Testis (tissue), 3 donors: Measurements from ENCODE around the gene GPR39. TPM values are rescaled to one million over a fixed set of nuclear protein-coding genes. Genes with fewer than 3 reads are reported as not detected.
"Not testable (repeated sequence)": the region's sequence is repeated elsewhere in the genome, so short reads cannot be mapped to it uniquely, and the experiment has no call there.

ENCODE experiments used
- DNase-seq: peaks from one replicate; pipeline ENCODE4 v3.0.0-alpha.2; 2019
- H3K27ac ChIP-seq, 2 donors: fragments of 200-600 bp; sonication (generic); one replicate each; pipeline ENCODE4 v1.5.1; 2019
- H3K27me3 ChIP-seq: fragments of 200-600 bp; sonication (generic); one replicate; pipeline ENCODE4 v1.5.1; 2019
- H3K36me3 ChIP-seq: fragments of 200-600 bp; sonication (generic); one replicate; pipeline ENCODE4 v1.5.1; 2017; ENCODE audit warnings: low read depth; ENCODE audit errors: missing control alignments
- H3K4me1 ChIP-seq: fragments of 200-600 bp; sonication (generic); one replicate; pipeline ENCODE4 v1.5.1; 2019
- H3K4me3 ChIP-seq, 2 donors: fragments of 200-600 bp; sonication (generic); one replicate each; pipeline ENCODE4 v1.5.1; 2017 to 2019
- H3K9me3 ChIP-seq: fragments of 200-600 bp; sonication (generic); one replicate; pipeline ENCODE4 v1.5.1; 2017
- POLR2A ChIP-seq: fragments of 450-650 bp; IDR thresholded peaks from one replicate; pipeline ENCODE4 v1.6.1; 2017; ENCODE audit warnings: antibody characterized with exemption, mild to moderate bottlenecking, moderate library complexity
- WGBS, 2 donors: methylation state at CpG; one replicate each; pipeline ENCODE4 v1.1.5; 2018; 5-methylcytosine and 5-hydroxymethylcytosine counted together
- intact Hi-C: fragments of 100-400 bp; cut with DNase I; formaldehyde crosslinking; loops from one replicate; pipeline ENCODE4 v1.15.1; 2023; ENCODE audit warnings: low total_unique reads
- polyA plus RNA-seq: library from polyadenylated mRNA; stranded (reverse); fragments of 350-450 nt; fragmentation: Illumina TruSeq; extraction: RNeasy Lipid Tissue Mini Kit (QIAGEN cat#74804); gene quantifications from one replicate; pipeline ENCODE4 v1.2.3, GENCODE V29; 2014; ENCODE audit warnings: low read depth, low replicate concordance; ENCODE audit not compliant: insufficient read depth
- total RNA-seq, 2 donors: library from RNA; depleted of rRNA; stranded (reverse); fragments of >200 nt; gene quantifications; one replicate each; pipeline ENCODE4 v1.2.3, GENCODE V29; 2016
- TF ChIP-seq, protein P1 (sequence below), 3 experiments: fragments of 450-650 bp in 2 of 3; fragments of 200-600 bp in 1 of 3; sonication (generic) in 1 of 3; IDR thresholded peaks; one replicate each; pipeline ENCODE4 v1.5.1; 2016 to 2019; ENCODE audit warnings: antibody characterized with exemption in 3 of 3, mild to moderate bottlenecking in 2 of 3, moderate library complexity in 1 of 3

GPR39 gene
- total and polyA plus RNA-seq, 3 donors from 2014 or later, result 2.7 to 19.5 (median 4.0) TPM

DNA sequence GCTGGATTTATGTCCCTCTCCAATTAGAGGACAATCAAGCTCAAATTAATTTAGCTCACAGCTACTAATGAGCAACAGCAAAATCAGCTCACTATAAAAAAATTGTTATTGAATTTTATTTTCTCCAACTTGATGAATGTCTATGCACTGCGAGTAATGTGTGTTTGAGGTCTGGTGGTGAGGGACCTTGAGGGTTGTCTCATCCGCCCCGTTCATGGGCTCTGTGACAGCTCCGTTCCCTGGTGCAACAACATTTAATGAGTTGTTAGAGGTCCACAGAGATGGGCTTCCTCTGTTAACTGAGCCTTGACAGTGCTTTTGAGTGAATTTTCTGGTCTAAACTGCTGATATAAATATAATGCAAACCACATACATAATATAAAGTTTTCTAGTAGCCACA, 101.7 kb downstream of the GPR39 start:
- no peak for DNase-seq
- no peak overlapping the region for H3K27ac ChIP-seq
- H3K4me1 ChIP-seq, result no peaks in the 10 kb centered on the region
- H3K36me3 ChIP-seq, result no peaks in the 10 kb centered on the region
- WGBS, 2 donors, result 89 to 90% methylated on average over 4 of the region's 4 CpGs
- no peaks in the 10 kb centered on the region for H3K9me3 ChIP-seq
- no peaks in the 10 kb centered on the region for H3K27me3 ChIP-seq
- no peak for TF ChIP-seq POLR2A
- TF ChIP-seq, protein P1, sequence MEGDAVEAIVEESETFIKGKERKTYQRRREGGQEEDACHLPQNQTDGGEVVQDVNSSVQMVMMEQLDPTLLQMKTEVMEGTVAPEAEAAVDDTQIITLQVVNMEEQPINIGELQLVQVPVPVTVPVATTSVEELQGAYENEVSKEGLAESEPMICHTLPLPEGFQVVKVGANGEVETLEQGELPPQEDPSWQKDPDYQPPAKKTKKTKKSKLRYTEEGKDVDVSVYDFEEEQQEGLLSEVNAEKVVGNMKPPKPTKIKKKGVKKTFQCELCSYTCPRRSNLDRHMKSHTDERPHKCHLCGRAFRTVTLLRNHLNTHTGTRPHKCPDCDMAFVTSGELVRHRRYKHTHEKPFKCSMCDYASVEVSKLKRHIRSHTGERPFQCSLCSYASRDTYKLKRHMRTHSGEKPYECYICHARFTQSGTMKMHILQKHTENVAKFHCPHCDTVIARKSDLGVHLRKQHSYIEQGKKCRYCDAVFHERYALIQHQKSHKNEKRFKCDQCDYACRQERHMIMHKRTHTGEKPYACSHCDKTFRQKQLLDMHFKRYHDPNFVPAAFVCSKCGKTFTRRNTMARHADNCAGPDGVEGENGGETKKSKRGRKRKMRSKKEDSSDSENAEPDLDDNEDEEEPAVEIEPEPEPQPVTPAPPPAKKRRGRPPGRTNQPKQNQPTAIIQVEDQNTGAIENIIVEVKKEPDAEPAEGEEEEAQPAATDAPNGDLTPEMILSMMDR (IDR thresholded peaks at IDR 0.05), result no peak
- H3K4me3 ChIP-seq, result no peak overlapping the region
- intact Hi-C loops, result no loop called here

DNA sequence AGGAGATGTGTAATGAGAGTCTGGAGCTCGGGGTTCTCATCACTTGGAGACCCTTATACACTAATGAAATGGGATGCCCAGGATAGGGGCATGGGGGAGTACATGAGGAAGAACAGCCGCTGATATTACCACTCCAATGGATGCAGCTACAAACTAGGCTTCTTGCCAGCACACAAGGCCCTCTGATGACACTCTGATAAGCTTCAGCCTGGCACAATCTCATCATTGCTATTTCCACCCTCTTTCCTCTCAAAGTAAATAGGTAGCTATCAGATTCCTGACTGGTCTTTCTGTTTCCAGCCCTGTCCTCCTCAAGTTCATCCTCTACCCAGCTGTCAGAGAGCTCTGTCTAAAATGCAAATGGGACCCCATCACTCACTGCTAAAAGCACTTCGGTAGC, 103.0 kb downstream of the GPR39 start:
- Histone ChIP-seq H3K4me1 (no peaks in the 10 kb centered on the region), H3K36me3 (no peaks in the 10 kb centered on the region), H3K9me3 (no peaks in the 10 kb centered on the region), H3K27me3 (no peaks in the 10 kb centered on the region), H3K4me3 (no peak overlapping the region), H3K27ac (no peak overlapping the region)
- TF ChIP-seq POLR2A, result no peak
- TF ChIP-seq, protein P1 (IDR thresholded peaks at IDR 0.05), result no peak
- no peak for DNase-seq
- 61 to 79% methylated on average over 3 of the region's 3 CpGs for WGBS, 2 donors
- intact Hi-C loops, result no loop called here

DNA sequence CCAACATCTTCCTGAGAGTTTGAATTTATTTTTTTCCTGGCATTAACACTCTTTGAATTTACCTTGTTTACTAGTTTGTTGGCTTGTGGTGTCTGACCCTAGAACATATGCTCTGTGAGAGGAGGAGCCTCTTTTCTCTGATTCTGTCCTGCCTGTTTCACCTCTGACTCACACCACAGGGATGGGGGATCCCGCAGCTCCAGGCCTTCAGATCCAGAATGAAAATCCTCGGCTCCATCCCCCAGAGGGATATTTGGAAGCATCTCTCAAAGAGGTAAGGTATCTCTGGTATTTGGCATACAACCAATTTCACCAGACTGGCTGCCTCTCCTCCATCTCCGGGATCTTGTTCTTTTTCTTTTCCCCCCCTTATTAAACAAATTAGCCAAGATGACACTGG, 104.7 kb downstream of the GPR39 start:
- Histone ChIP-seq H3K9me3 (no peaks in the 10 kb centered on the region), H3K4me3 (no peak overlapping the region), H3K27me3 (no peaks in the 10 kb centered on the region), H3K27ac (no peak overlapping the region), H3K36me3 (no peaks in the 10 kb centered on the region), H3K4me1 (no peaks in the 10 kb centered on the region)
- WGBS, 2 donors, result 36 to 42% methylated on average over 3 of the region's 3 CpGs
- no peak for TF ChIP-seq POLR2A
- TF ChIP-seq, protein P1 (IDR thresholded peaks at IDR 0.05), result no peak
- intact Hi-C loops, result no loop called here
- DNase-seq, result no peak

DNA sequence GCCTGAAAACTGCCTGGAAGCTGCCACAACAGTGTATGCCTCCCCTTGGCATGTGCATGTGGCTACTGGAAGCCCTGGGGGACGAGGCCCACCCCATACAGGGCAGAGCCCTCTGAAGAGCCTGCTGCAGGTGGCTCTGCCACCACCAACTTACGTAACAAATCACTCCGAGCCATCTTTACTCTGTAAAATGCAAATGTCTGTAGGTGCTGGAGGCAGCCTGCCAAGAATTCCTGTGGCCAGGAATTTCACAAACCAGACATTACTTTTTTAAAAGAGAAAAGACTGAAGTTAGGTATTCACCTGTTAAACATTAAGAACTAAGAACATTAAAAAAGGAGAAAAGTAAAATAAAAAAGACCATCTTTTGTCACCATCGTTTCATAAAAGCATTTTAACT, 106.3 kb downstream of the GPR39 start:
- 80 to 82% methylated on average over 4 of the region's 4 CpGs for WGBS, 2 donors
- intact Hi-C loops, result no loop called here
- no peak overlapping the region for H3K27ac ChIP-seq
- DNase-seq, result no peak
- no peak overlapping the region for H3K4me3 ChIP-seq
- no peaks in the 10 kb centered on the region for H3K9me3 ChIP-seq
- H3K36me3 ChIP-seq, result no peaks in the 10 kb centered on the region
- no peaks in the 10 kb centered on the region for H3K4me1 ChIP-seq
- H3K27me3 ChIP-seq, result no peaks in the 10 kb centered on the region
- TF ChIP-seq, protein P1 (IDR thresholded peaks at IDR 0.05), result no peak
- TF ChIP-seq POLR2A, result no peak

DNA sequence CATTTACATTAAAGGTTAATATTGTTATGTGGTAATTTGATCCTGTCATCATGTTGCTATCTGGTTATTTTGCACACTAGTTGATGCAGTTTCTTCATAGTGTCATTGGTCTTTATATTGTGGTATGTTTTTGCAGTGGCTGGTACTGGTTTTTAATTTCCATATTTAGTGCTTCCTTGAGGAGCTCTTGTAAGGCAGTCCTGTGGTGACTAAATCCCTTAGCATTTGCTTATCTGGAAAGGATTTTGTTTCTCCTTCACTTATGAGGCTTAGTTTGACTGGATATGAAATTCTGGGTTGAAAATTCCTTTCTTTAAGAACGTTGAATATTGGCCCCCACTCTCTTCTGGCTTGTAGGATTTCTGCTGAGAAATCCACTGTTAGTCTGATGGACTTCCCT, 120.5 kb downstream of the GPR39 start:
- H3K27me3 ChIP-seq, H3K27ac ChIP-seq, H3K4me3 ChIP-seq, H3K9me3 ChIP-seq, H3K4me1 ChIP-seq, H3K36me3 ChIP-seq, intact Hi-C loops, DNase-seq: not testable (repeated sequence)
- 67 to 81% methylated on average over 1 of the region's 1 CpG for WGBS, 2 donors
